GM12873 (cell line): ENCODE data around the gene SUGCT.
A peak's percentile ranks its signal among the peaks of the same experiment; 100 is the strongest.

Source experiments
- TF ChIP-seq, protein P1 (sequence below): IDR thresholded peaks from 2 replicates; pipeline ENCODE4 v1.5.1; 2012; ENCODE audit warnings: low read depth, mild to moderate bottlenecking, moderate library complexity, low read length, control low read depth; ENCODE audit not compliant: insufficient read depth; ENCODE audit errors: missing control alignments

The SUGCT gene

GRCh38 chr7:40311307-40311706, 176.5 kb downstream of the SUGCT start:
- TF ChIP-seq, protein P1, sequence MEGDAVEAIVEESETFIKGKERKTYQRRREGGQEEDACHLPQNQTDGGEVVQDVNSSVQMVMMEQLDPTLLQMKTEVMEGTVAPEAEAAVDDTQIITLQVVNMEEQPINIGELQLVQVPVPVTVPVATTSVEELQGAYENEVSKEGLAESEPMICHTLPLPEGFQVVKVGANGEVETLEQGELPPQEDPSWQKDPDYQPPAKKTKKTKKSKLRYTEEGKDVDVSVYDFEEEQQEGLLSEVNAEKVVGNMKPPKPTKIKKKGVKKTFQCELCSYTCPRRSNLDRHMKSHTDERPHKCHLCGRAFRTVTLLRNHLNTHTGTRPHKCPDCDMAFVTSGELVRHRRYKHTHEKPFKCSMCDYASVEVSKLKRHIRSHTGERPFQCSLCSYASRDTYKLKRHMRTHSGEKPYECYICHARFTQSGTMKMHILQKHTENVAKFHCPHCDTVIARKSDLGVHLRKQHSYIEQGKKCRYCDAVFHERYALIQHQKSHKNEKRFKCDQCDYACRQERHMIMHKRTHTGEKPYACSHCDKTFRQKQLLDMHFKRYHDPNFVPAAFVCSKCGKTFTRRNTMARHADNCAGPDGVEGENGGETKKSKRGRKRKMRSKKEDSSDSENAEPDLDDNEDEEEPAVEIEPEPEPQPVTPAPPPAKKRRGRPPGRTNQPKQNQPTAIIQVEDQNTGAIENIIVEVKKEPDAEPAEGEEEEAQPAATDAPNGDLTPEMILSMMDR, result no peak

DNA sequence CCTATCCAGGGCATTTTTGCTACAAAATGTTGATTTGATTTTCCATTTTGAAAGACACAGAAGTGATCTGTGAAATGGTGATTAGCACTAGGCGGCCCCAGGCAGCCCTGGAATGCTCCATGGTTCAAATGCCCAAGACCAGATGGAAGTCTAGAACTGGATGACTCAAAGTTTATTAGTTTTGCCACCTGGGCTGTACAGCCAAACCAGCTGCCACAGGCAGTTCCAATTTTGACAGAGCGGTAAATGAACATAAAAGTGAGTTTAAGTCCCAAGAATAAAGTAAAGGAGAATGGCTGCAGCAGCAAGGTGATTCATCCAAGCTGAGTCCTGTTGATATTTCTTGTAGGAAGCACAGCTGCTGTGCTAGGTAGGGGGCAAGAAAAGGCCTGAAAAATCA, 180.5 kb downstream of the SUGCT start:
- TF ChIP-seq, protein P1, result no peak

DNA sequence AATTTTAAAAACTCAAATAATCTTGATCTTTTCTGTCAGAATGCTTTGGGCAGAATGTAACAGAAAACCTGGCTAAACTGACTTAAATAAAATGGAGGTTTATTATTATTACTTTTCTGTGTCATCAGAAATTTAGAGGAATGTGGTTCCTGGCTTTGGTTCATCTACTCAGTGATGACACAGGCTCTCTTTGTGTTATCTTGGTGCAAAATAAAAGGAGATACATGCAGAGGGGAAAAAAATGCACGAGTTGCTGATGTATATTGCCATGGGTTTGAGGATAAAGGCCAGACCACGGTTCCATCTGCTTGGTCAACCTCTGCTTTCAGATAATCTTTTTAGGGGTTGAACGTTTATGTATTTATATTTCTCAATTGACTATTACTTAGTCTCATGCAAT, 181.4 kb downstream of the SUGCT start:
- TF ChIP-seq, protein P1, result no peak

GRCh38 chr7:40324914-40325313, 190.1 kb downstream of the SUGCT start:
- TF ChIP-seq, protein P1, result no peak

DNA sequence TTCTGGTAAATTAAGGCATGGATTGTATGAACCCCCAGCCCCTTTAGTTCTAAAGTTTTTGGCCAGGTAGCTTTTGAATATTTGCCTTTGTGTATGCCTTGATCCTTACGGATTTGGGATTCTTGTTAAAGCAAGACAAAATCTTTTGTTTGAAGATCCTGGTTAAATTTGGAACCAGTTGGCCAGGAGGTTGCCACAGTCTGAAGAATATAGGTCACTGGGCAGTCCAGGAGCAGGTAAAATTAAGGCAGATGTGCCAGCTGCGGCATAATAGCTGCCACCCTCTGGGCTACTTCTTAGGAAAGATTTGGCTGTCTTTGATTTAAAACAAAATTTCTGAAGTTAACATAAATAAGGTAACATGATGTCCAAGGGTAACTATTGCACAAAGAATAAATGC, 192.3 kb downstream of the SUGCT start:
- TF ChIP-seq, protein P1, result no peak

DNA sequence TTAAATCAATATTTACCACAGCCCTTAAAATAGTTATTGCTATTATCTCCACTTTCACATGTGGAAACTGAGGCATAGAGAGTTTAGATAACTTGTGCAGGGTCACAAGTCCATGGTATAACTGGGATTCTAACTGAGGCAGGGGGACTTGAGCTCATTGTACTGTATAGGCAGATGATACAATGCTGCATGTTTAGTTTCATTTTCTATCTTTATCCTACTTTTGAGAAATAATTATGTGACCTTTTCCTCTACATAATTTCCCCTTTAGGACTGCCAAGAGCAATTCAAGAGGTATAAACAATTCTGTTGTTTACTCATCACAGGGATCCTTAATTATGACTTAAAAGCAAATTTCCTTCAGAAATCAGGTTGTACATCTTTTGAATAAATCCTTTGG, 193.1 kb downstream of the SUGCT start:
- TF ChIP-seq, protein P1, result no peak

- TF ChIP-seq, protein P1, result peak; percentile 66
Measured at GRCh38 chr7:40329601-40330153, 194.9 kb downstream of the SUGCT start.
